HL-60 (cell line): Measurements from ENCODE around the gene MPRIP.

ENCODE experiments used
- DNase-seq, 2 experiments: peaks; one replicate each; pipeline ENCODE4 v3.0.0-alpha.2; 2010 to 2020; ENCODE audit warnings: low read depth in 1 of 2, low spot score in 1 of 2
- H3K27ac ChIP-seq: fragments of 250-450 bp; sonication (Bioruptor Pico); replicated peaks from 2 replicates; pipeline ENCODE4 v1.5.1; 2020; ENCODE audit warnings: mild to moderate bottlenecking, moderate library complexity
- H3K27me3 ChIP-seq: fragments of 250-450 bp; sonication (Bioruptor Pico); 2 replicates; pipeline ENCODE4 v1.5.1; 2021; ENCODE audit warnings: mild to moderate bottlenecking, moderate library complexity; ENCODE audit not compliant: insufficient read depth, poor library complexity, severe bottlenecking
- H3K4me3 ChIP-seq: replicated peaks from 2 replicates; pipeline ENCODE4 v1.5.1; 2011; ENCODE audit warnings: mild to moderate bottlenecking, control low read depth, low read length; ENCODE audit not compliant: insufficient read depth
- CTCF ChIP-seq: IDR thresholded peaks from one replicate; pipeline ENCODE4 v1.5.1; 2011; ENCODE audit warnings: low read length, control low read depth, inconsistent platforms; ENCODE audit not compliant: insufficient read depth
- GABPA ChIP-seq: IDR thresholded peaks from 2 replicates; pipeline ENCODE4 v1.6.1; 2012; ENCODE audit warnings: low read depth
- POLR2AphosphoS5 ChIP-seq: IDR thresholded peaks from 2 replicates; pipeline ENCODE4 v1.6.1; 2012; ENCODE audit warnings: low read depth
- REST ChIP-seq: IDR thresholded peaks from 2 replicates; pipeline ENCODE4 v1.6.1; 2012; ENCODE audit warnings: low read depth; ENCODE audit not compliant: insufficient replicate concordance
- SPI1 ChIP-seq: IDR thresholded peaks from 2 replicates; pipeline ENCODE4 v1.6.1; 2012; ENCODE audit warnings: low read depth, mild to moderate bottlenecking, borderline replicate concordance

Gene MPRIP

GRCh38 chr17:17041571-17042383 is 480 bp upstream of the MPRIP start:
- no peak overlapping the region for H3K27ac ChIP-seq
- peak overlapping the region; percentile 54 for H3K4me3 ChIP-seq
- peak; percentile 71 to 91 for DNase-seq
- no peak for TF ChIP-seq SPI1
- H3K27me3 ChIP-seq = no peaks in the 10 kb centered on the region

GRCh38 chr17:17042851-17043460 is 699 bp downstream of the MPRIP start:
- no peak for TF ChIP-seq GABPA
- no peak for TF ChIP-seq SPI1
- TF ChIP-seq REST = no peak
- no peak for TF ChIP-seq CTCF
- no peak for TF ChIP-seq POLR2AphosphoS5
- DNase-seq = no peak
- H3K4me3 ChIP-seq = peak overlapping the region; percentile 58
- H3K27ac ChIP-seq = no peak overlapping the region
- H3K27me3 ChIP-seq = no peaks in the 10 kb centered on the region

- Histone ChIP-seq H3K27me3 (no peaks in the 10 kb centered on the region), H3K4me3 (peak overlapping the region; percentile 58), H3K27ac (no peak overlapping the region)
- no peak for DNase-seq
- no peak for TF ChIP-seq REST
- TF ChIP-seq SPI1 = no peak
- no peak for TF ChIP-seq CTCF
- TF ChIP-seq POLR2AphosphoS5 = no peak
- TF ChIP-seq GABPA = no peak
These were observed 1.4 kb downstream of the MPRIP start for GRCh38 chr17:17043461-17044271.
